GM21529 (cell line): ENCODE measurements around the gene LRRC8E.

Experiments
- ATAC-seq: cut with Tn5 transposase; IDR thresholded peaks from one replicate; pipeline ENCODE4 v1.9.1; 2021; ENCODE audit not compliant: unreplicated experiment

The LRRC8E gene

GRCh38 chr19:7918615-7919421 is 30.5 kb downstream of the LRRC8E start:
- ATAC-seq, result no peak

- peak; percentile 44 for ATAC-seq
Observed at GRCh38 chr19:7919610-7920518, 31.6 kb downstream of the LRRC8E start, which contains the start of gene SNAPC2. TSS of gene SNAPC2 (plus strand) at chr19:7920338. CDS start at chr19:7920367, 29 bp downstream.

- ATAC-seq, result peak; percentile 38
Observed at GRCh38 chr19:7920519-7921301, 32.4 kb downstream of the LRRC8E start.

GRCh38 chr19:7921302-7921966 is 33.1 kb downstream of the LRRC8E start:
- ATAC-seq, result no peak

GRCh38 chr19:7921967-7922835 is 33.9 kb downstream of the LRRC8E start:
- ATAC-seq, result no peak

- ATAC-seq, result no peak
Observed at GRCh38 chr19:7922836-7923195, 34.5 kb downstream of the LRRC8E start.

GRCh38 chr19:7923295-7924191 is 35.2 kb downstream of the LRRC8E start:
- ATAC-seq, result no peak

- ATAC-seq, result no peak
Observed at GRCh38 chr19:7924241-7924640, 35.9 kb downstream of the LRRC8E start.

- no peak for ATAC-seq
Observed at GRCh38 chr19:7924651-7925170, 36.4 kb downstream of the LRRC8E start.

GRCh38 chr19:7925171-7925851 is 37.0 kb downstream of the LRRC8E start:
- no peak for ATAC-seq

GRCh38 chr19:7926021-7926726 is 37.9 kb downstream of the LRRC8E start, which contains the start of gene CTXN1:
TSS of gene CTXN1 (minus strand) at chr19:7926135. CDS start at chr19:7925538, 597 bp downstream.
- no peak for ATAC-seq

- ATAC-seq, result no peak
Observed at GRCh38 chr19:7926727-7927604, 38.7 kb downstream of the LRRC8E start.

GRCh38 chr19:7927605-7928333 is 39.5 kb downstream of the LRRC8E start:
- ATAC-seq, result no peak

- no peak for ATAC-seq
Observed at GRCh38 chr19:7928334-7928706, 40.0 kb downstream of the LRRC8E start.
